Mucosa of stomach (tissue), 1 donor: ENCODE results near the gene DIAPH2.

Source experiments
- H3K27me3 ChIP-seq: one replicate; pipeline ENCODE4 v1.7.0; 2013; ENCODE audit warnings: mild to moderate bottlenecking, low read length; ENCODE audit not compliant: control insufficient read depth, insufficient read depth
- H3K36me3 ChIP-seq: one replicate; pipeline ENCODE4 v1.7.0; 2013; ENCODE audit warnings: low read length; ENCODE audit not compliant: control insufficient read depth, insufficient read depth
- H3K4me1 ChIP-seq: one replicate; pipeline ENCODE4 v1.7.0; 2013; ENCODE audit warnings: mild to moderate bottlenecking, low read length; ENCODE audit not compliant: control insufficient read depth, insufficient read depth
- H3K4me3 ChIP-seq: one replicate; pipeline ENCODE4 v1.7.0; 2013; ENCODE audit warnings: low read length
- H3K9ac ChIP-seq: one replicate; pipeline ENCODE4 v1.7.0; 2013; ENCODE audit warnings: mild to moderate bottlenecking, low read length, moderate library complexity
- H3K9me3 ChIP-seq: one replicate; pipeline ENCODE4 v1.7.0; 2013; ENCODE audit warnings: mild to moderate bottlenecking, low read length, moderate library complexity; ENCODE audit not compliant: control insufficient read depth
- donor health status: Pancreatic carcinoma.

The DIAPH2 gene

DNA sequence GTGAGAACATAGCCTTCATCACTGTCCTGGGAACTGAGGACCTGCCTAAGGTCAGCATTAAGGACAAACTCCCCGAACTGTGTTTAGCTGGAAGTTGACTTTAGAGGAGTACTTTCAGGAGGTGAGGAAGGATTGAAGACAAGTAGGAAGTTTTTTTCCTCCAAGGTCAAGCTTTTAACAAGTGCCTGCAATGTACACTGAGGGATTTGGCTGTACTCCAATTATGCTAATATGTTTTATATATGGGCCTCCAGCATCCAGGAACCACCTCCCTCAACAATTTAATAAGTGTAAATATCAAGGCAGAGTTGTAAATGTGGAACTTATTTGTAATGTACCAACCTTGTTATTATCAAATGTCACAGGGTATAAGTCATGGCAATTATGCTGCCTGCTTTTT lies 925.3 kb downstream of the DIAPH2 start:
- H3K27me3 ChIP-seq = no peaks in the 10 kb centered on the region
- no peaks in the 10 kb centered on the region for H3K9me3 ChIP-seq
- no peak overlapping the region for H3K4me3 ChIP-seq
- H3K9ac ChIP-seq = no peak overlapping the region
- no peaks in the 10 kb centered on the region for H3K36me3 ChIP-seq
- no peaks in the 10 kb centered on the region for H3K4me1 ChIP-seq

DNA sequence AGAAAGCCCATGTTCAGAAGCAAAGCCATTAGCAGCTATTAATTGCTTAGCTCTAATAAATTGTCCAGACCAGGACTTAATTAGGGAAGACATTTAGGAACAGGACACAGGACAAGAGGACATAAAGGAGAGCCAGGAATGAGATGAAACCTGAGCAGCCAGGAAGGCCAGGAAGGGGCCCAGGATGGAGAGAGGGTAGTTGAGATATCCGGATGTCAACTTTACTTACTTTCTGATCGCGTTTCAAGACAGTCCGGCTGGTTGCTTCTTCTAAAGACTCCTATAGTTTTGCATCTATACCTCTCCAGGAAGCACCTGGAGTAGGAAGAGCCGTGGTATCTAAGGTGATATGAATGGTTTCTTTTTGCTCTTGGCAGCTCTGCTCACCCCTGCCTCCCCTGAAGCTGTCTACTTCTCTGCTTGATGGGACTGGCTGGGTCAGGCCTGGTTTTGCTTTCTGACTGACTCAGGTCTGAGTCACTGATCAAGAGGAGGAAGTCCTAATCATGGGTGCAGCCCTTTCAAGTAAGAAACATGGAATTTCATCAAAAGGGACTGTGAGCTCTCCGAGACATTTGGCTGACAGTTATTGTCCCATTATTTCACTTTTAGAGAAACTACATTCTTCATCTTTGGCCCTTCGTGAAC lies 932.4 kb downstream of the DIAPH2 start:
- Histone ChIP-seq H3K4me3 (no peak overlapping the region), H3K9me3 (no peaks in the 10 kb centered on the region), H3K36me3 (no peaks in the 10 kb centered on the region), H3K27me3 (no peaks in the 10 kb centered on the region), H3K9ac (no peak overlapping the region), H3K4me1 (no peaks in the 10 kb centered on the region)

DNA sequence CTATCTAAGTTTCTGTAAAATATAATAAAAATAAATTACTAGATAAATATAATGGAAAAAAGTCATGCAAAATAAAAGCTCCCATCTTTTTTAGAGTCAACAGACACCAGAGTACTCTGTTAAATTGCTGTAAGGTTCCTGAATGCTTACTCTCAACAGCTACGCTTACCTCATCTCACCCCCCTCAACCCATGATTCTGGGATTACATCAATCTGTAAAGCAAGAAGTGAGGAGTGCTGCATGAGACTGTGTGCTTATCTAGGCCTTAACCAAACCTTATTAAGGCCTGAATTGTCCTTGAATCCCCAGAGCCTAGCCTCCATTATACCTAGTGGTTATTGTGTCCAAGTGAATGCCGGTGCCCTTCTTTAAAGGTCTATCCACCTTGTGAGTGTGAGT lies 934.9 kb downstream of the DIAPH2 start:
- Histone ChIP-seq H3K9me3 (no peaks in the 10 kb centered on the region), H3K9ac (no peak overlapping the region), H3K36me3 (no peaks in the 10 kb centered on the region), H3K4me1 (no peaks in the 10 kb centered on the region), H3K27me3 (no peaks in the 10 kb centered on the region), H3K4me3 (no peak overlapping the region)

DNA sequence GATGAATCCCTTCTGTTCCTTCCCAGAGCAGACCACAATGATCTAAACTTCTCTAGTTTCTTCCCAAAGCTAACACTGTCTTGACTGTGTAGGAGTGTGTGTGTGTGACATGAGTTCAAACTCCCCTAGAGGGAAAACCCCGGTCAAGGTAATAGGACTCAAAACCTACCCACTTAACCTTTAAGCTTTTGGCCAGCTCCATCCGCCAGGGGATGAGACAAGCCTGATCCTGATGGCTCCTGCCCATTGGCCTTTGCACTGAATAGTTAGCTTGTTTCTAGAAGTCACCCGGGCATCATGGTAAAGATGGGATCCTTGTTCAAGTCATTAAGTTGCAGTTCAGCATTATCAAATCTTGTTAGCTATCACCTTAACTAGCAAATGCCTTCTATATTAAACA lies 937.5 kb downstream of the DIAPH2 start:
- Histone ChIP-seq H3K36me3 (no peaks in the 10 kb centered on the region), H3K9me3 (no peaks in the 10 kb centered on the region), H3K27me3 (no peaks in the 10 kb centered on the region), H3K4me3 (no peak overlapping the region), H3K9ac (no peak overlapping the region), H3K4me1 (no peaks in the 10 kb centered on the region)

DNA sequence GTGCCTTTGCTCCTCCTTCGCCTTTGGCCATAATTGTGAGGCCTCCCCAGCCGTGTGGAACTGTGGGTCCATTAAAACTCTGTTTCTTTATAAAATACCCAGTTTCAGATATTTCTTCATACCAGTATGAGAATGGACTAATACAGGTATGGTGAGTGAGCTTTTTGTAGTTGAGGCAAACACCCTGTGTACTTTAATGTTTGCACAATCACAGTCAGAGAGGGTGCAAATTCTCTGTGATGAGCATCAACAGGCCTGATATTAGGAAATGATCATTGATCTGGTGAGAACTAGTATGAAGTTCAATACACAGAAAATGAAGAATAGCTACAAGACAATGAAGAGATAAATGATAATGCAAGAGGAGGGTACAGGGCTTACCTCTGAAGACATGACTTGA lies 943.7 kb downstream of the DIAPH2 start:
- Histone ChIP-seq H3K9ac (no peak overlapping the region), H3K9me3 (no peaks in the 10 kb centered on the region), H3K27me3 (no peaks in the 10 kb centered on the region), H3K4me3 (no peak overlapping the region), H3K4me1 (no peaks in the 10 kb centered on the region), H3K36me3 (no peaks in the 10 kb centered on the region)

DNA sequence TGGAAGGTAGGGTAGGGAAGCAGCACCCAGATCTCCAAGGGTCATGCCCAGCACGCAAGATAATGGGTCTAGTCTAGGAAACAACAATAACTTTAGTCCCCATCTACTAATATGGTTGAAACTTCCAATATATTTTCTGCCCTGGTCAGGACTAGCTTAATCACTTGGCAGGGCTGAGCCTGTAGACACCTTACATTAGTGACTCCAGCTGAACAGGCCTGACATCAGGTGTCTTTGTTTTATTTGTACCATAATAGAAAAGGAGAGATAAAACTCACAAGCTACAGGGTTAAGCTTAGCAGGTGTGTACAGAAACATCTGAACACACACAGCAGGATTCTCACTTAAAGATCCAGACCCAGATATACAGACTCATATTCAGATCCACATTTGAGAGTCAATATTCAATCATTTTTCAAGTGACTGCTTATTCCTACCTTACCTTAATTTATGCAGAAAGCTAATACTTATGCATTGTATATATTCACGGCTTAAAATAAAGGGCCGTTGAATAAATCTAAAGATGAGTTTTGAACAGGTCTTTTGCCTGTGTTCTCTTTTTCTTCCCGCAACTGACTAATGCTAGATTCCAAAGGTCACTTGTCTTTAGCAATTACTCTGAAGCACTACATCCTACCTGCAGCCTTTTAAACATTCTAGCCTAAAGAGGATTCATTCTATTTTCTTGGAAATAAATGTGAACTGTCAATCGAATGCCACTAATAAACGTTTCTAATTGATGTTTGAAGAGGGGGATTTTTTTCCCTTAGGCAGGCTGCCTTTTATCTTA lies 944.4 kb downstream of the DIAPH2 start:
- Histone ChIP-seq H3K27me3 (no peaks in the 10 kb centered on the region), H3K9ac (no peak overlapping the region), H3K36me3 (no peaks in the 10 kb centered on the region), H3K9me3 (no peaks in the 10 kb centered on the region), H3K4me1 (no peaks in the 10 kb centered on the region), H3K4me3 (no peak overlapping the region)

DNA sequence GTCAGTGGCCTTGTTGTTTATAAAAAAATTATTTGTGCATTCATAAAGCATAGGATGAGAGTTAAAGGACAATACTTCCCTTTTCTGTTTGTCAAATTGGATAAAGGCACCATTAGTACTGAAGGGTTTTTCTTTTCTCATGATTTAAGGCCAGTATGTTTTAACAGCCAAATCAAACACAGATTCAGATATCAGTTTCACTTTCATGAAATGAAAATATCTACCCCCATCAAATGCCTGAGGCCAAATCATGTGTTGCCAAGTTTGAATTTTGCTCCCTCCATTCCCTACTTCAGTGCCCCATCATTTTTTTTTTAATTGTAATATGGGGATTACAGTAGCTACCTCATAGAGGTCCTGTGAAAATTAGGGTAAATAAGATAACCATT lies 944.9 kb downstream of the DIAPH2 start:
- no peaks in the 10 kb centered on the region for H3K27me3 ChIP-seq

DNA sequence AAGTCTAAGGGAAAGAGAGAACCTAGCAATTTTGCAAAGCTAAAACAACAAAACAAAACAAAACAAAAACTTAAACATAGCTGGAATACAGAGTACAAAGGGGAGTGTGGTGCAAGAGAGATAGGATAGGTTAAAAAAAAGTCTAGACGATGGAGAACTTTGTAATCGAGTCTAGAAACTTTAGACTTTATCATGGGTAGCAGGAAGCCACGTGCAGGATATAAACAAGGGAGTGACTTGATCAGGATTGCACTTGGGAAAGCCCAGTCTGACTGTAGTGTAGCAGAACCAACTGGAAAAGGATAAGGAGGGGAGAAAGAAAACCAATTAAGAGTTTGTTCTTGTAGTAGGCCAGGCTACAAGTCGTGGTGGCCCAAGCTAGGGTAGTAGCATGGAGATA lies 949.2 kb downstream of the DIAPH2 start:
- no peak overlapping the region for H3K4me3 ChIP-seq
- no peak overlapping the region for H3K9ac ChIP-seq
- no peaks in the 10 kb centered on the region for H3K4me1 ChIP-seq
- H3K36me3 ChIP-seq = no peaks in the 10 kb centered on the region
- H3K9me3 ChIP-seq = no peaks in the 10 kb centered on the region
- H3K27me3 ChIP-seq = no peaks in the 10 kb centered on the region

More for the DNA sequence above, 944.9 kb downstream of the DIAPH2 start:
- Histone ChIP-seq H3K9me3 (no peaks in the 10 kb centered on the region), H3K4me3 (no peak overlapping the region), H3K36me3 (no peaks in the 10 kb centered on the region), H3K4me1 (no peaks in the 10 kb centered on the region), H3K9ac (no peak overlapping the region)

DNA sequence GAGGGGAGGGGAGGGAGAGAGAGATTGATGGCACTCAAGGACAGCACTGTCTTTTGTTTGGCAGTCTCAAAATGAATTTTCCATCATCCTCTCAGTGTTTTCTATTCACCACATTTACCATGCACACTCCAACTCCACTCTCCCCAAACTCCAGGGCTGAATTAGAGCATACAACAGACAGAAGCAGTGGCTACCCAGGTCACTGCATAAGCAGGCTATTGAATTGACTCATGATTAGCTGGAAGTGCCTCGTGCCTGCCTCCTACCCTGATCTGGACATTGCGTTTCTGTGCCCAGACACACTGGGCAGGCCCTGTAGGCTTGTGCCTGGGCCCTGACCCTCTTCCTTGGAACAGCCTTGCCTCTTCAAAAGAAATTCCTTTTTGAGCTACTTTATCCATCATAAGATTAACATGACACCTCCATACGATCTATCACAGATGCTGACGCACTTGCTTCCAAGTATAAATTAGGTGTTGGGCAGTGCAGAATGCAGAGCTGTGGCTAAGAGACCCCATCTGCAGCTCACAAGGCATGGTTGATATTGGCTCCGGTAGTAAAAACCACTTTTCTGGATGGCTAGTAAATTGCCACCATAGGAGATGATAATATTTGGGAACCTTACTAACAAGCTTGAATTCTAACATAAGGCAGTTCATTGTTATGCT lies 952.0 kb downstream of the DIAPH2 start:
- no peaks in the 10 kb centered on the region for H3K36me3 ChIP-seq
- H3K4me1 ChIP-seq = no peaks in the 10 kb centered on the region
- H3K27me3 ChIP-seq = no peaks in the 10 kb centered on the region
- no peak overlapping the region for H3K4me3 ChIP-seq
- H3K9ac ChIP-seq = no peak overlapping the region
- no peaks in the 10 kb centered on the region for H3K9me3 ChIP-seq

DNA sequence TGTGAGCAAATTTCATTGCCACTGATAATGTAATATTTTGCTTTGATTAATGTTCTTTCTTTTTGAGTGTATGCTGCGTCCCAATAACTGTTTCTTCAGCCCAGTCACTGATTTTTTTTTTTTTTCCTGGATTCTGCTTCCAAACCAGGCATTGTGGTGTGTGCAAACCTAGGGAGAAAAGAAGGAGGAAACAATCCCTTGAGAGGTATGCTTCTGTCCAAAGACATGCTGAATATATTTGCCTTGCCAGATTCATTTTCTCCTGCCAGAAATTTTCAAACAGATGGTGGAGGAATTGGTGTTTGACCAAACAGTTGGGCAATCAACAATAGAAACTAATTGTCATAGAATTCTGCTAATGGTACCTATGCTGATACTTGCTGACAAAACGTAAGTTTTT lies 952.6 kb downstream of the DIAPH2 start:
- H3K9ac ChIP-seq = no peak overlapping the region
- H3K9me3 ChIP-seq = no peaks in the 10 kb centered on the region
- no peaks in the 10 kb centered on the region for H3K4me1 ChIP-seq
- no peaks in the 10 kb centered on the region for H3K36me3 ChIP-seq
- H3K4me3 ChIP-seq = no peak overlapping the region
- H3K27me3 ChIP-seq = no peaks in the 10 kb centered on the region

DNA sequence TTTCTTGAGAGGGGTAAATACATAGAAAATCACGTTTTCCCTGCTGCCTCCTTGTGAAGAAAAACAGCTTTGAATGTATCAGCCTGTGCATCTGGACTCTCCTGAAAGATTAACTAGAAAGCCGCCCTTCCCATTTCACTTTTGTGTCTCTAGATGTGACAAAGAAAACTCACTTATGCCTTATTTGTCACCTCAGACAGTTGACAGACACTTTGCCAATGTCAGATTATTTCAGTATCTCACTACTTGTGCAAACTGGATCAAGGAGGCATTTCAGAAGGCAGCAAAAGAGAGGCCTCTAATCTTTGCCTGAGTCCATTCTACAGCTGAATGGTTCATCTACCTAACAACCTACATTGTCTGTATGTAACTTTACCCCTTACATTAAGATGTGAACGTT lies 954.0 kb downstream of the DIAPH2 start:
- Histone ChIP-seq H3K9me3 (no peaks in the 10 kb centered on the region), H3K4me3 (no peak overlapping the region), H3K27me3 (no peaks in the 10 kb centered on the region), H3K9ac (no peak overlapping the region), H3K36me3 (no peaks in the 10 kb centered on the region), H3K4me1 (no peaks in the 10 kb centered on the region)

DNA sequence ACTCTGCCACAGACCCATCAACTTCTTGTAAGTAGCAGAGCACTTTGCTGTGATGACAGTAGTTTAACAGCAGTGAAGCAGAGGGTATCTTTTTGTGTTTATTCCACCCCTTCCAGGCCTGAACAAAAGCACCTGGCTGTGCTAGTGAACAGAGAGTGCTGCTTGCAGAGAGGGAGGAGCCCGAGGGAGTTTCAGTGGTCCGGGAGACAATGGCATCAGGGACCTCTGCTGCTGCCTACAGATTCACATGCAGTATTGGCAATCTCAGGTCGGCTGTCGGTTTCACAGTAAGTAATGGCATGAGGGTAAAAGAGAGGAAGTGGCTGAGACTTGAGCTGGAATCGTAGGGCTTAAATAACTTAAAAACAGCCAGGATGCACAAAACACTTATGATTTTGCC lies 954.9 kb downstream of the DIAPH2 start:
- Histone ChIP-seq H3K27me3 (no peaks in the 10 kb centered on the region), H3K4me1 (no peaks in the 10 kb centered on the region), H3K4me3 (no peak overlapping the region), H3K36me3 (no peaks in the 10 kb centered on the region), H3K9ac (no peak overlapping the region), H3K9me3 (no peaks in the 10 kb centered on the region)
